NCI-H187 treated with DMSO at 0.1 percent for 48 hours (cell line): ENCODE results near the gene TEX48.

Experiments
- DNase-seq: peaks from one replicate; lab custom pipeline; 2025; lab: John Stamatoyannopoulos, UW

TEX48 gene

DNA sequence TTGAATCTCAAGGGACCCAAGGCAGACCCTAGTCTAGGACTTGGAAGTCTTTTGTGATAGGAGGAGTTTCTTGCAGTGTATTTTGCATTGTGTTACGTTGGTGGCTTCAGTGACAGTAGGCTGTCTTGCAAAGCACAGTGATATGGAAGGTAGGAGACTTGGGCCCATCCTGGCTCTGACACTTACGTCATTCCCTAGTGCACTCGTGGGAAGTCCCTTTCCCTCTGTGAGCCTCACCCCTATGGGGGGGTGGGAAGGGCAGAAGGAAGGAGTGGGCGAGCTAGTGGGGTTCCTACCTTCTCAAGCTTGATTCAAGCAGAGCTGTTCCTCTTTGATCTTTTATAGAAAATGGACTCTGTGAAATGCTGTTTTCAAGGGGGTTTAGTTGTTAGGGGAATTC lies 15.1 kb downstream of the TEX48 start:
- no peak for DNase-seq

DNA sequence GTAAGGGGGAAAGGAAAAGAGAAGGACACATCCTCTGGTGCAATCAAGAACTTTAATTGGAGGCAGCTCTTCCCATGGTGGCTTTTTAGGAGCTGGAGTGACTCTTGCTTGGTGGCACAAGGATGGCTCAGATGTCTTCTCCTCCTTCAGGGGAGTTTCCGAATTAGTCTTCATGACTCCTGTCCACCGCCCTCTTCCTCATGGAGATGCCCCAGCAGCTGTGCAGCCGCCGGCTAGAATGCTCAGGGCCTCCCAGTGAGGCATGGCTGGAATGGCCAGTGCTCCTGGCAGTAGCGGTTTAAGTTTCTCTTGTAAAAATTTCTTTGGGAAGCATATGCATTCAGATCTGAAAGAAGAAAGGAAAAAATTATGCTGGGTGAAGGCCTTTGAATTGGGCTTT lies 15.6 kb downstream of the TEX48 start:
- no peak for DNase-seq

DNA sequence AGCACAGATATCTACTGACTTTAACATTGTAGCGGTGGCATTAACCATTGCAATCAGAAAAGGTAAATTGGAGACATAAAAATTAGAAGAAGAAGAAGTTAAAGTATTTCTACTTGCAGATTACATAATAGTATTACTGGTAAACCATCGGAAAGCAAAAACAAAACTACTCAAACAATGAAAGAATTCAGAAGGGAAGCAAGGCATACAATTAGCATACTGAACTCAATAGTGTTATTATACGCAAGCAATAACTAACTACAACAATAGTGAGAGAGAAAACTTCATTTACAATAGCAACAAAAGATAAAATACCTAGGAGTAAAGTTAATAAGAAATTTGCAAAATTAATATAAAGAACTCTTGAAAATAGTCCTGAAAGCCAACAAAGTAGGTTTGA lies 17.8 kb downstream of the TEX48 start:
- no peak for DNase-seq

DNA sequence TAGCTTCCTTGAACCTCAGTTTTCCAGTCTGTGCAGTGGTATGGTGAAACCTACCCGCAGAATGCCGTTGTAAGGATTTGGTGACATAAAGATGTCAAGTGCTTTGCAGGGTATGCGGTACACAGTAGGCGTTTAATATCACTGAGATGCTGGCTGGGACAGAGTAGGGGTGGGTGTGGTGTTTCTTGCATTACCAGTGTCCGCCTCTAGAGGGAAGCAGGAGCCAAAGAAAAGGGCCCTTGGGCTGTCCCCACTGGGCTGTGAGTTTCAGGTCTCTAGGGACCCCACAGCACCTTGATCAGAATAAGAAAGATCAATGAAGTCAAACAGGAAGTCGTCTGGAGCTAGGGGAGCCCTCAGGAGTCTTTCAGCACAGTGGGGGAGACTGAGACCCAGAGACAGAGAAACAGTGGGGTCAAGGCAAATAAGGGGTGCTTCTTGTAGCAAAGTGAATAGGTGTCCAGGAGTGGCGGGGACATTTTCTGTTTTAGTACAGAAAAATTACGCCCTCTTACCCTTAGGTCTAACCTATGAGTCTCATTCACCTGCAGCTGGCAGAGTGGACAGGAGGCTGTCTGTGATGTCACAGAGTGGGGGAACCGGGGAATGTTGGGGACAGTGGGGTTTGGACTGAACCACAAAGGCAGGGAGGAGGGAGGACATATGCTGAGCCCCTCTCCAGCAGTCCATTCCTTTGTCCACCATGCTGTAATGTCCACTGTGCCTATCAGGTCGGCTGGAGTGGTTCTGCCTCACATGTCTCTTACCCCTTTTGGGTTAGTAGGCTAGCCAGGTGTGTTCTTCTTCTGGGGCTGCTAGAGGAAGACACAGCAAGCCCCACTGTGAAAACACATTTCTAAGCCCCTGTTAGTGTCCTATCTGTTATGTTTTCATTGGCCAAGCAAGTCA lies 19.7 kb downstream of the TEX48 start:
- no peak for DNase-seq

DNA sequence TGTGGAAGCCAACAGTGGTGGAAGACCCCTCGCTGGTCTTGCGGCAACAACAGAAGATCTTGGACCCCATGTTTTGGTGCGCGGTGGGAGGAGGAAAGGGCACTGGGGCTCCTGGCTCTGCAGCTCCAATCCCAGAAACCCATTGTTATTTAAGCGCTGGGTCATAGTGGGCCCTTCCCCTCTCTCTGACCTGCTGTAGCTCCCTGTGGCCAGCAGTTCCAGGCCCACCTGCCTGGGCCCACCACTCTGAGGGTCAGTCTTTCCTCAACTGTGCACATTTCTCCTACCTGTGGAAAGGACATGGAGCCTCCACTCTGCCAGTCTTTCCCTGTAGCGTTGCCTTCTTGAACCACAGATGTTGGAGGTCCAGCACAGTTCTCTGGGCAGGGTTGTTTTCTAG lies 24.3 kb downstream of the TEX48 start, which contains the start of gene TEX53:
Gene TEX53 (minus strand): TSS at position 101 of the 400 bp plus-strand sequence. CDS start 31 bp downstream, at position 70.
- DNase-seq, result no peak

DNA sequence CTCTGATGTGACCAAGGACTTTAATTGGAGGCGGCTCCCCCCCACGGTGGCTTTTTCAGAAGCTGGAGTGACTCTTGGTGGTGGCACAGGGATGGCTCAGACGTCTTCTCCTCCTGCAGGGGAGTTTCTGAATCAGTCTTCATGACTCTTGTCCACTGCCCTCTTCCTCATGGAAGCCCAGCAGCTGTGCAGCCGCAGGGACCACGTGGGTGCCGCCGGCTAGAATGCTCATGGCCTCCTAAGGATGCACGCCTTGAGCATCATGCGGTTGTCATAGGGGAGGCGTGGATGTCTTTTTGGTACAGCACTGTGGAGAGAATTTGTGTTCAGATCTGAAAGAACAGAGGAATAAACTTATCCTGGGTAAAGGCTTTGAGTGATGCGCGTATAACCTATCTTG lies 25.7 kb downstream of the TEX48 start:
- DNase-seq, result no peak

DNA sequence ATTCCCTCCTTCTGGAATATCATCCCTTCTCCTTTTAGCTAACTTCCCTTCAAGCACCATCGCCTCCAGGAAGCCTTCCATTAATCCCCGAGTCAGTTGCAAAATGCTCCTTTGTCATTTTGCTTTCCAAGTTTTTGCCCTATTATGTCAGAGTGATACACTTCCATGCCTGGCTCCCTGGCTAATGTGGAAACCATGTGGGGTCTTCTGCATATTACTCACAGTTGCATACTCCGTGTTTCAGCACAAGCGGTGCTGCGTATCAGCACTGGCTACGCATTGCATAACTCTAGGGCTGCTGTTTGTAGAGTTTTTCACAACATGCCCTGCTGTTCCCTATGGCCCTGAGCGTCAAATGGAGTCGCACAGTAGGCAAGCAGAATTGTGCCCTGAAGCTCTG lies 26.3 kb downstream of the TEX48 start:
- DNase-seq, result no peak

DNA sequence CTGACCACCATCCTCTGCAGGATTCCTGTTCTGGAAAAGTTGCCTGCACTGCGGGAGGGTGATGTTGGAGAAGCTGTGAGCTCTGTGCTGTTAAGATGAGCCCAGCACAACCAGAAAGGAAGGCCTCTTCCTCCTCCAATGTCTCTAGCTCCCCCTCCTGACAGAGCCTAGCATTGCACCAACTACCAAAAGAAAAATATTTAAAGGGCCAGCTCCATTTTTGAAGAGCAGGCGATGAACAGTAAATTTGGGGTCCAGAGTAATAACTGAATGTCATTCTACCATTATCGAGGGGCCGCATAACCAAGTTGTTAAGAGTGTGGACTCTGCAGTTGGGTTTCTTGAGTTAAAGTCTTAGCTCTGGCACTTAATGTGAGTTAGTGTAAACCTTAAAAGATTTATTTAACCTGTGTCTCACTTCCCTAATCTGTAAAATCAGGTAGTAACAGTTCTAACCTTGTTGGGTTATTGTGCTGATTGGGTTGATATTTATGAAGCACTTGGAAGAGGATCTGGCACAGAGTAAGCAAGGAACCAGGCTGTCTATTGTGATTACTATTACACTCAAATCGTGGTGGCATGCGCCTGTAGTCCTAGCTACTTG lies 28.3 kb downstream of the TEX48 start:
- DNase-seq, result no peak

DNA sequence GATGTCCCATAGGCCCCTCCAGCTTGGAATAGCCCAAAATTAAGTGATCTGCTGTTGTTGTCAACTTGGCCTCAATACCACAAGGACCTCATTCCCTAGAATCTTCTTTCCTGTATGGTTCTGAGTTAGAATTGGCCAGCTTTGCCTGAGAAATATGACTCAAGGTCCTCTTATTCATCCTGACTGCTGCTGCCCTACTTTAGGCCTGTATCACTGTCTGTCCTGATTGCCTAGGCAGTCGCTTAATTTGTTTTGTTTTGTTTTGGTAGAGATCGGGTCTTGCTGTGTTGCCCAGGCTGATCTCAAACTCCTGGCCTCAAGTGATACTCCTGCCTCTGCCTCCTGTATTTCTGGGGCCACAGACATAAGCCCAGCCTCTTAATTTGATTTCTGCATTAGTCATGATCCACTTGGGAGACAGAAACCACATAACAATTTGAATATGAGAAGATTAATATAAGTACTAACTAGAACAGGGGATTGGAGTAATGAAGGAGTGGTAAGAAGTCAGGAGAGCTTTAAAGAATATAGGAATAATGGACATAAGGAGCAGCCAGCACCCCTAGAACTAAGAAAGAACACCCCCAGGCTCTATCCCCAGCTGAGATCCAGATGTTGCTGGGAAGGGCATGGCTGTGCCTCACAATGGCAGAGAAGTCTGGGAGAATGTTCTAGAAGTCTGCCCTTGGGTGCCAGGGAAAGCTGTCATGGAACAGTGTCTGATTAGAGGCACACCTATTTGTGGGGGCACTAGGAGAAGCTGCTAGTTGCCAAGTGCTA lies 29.0 kb downstream of the TEX48 start:
- no peak for DNase-seq

DNA sequence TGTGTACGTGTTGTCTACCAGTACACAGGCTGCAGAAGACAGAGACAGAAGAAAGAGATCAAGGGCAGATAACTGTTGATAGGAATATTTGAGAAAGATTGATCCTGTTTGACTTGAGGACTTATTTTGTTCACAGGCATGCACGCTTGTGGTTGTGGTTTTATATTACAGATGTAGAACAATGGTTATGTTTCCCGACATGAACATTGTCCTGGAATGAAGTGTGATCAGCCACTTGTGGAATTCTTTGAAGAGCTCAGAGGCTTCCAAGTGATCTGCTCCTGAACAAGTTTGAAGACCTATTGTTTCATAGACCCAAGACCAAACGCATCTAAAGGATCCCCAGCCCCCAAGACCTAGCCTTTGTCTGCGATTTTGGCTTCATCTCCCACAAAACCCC lies 38.1 kb downstream of the TEX48 start:
- no peak for DNase-seq

DNA sequence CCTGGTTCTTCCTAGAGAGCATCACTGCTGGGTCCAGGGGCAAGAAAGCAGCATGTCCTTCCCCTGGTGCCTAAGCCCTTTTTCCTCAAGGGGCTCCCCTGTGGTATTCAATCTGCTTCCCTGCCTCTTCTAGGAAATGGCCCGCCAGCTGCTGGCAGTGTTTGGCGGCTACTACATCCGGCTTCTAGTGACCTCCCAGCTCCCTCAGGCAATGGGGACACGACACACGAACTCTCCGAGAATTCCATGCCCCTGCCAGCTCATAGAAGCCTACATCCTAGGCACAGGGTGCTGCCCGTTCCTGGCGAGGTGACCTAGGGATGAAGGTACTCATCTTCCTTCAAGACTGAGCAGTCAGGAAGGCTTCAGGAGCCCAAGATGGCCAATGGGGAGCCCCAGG lies 39.0 kb downstream of the TEX48 start:
- DNase-seq, result no peak

DNA sequence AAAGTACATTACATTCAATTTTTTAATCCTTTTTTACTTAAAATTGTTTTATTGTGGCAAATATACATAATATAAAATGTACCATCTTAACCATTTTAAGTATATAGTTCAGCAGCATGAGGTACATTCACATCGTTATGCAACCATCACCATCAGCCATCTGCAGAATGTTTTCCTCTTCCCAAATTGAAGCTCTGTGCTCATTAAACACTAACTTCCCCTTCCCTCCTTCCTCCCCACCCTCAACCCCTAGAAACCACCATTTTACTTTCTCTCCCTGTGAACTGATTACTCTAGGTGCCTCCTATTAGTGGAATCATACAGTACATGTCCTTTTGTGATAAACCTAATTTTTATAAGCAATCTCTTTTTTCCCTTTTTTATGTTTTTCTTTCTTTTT lies 40.0 kb downstream of the TEX48 start:
- DNase-seq, result no peak

DNA sequence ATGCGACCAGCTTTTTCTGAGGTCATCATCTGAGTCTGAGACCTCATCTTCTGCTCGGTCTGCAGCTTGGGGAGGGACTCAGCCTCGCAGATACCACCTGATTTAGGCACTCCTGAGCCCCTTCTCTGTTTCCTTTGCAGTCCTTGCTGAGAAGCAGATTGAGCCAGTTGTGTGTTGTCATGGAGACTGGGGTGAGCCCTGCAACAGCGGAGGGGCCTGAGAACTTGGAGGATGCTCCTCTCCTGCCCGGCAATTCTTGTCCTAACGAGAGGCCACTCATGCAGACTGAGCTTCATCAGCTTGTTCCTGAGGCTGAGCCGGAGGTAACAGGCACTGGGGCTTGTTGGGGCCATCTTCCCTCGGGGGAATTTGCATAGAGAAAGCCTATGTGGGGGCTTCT lies 43.6 kb downstream of the TEX48 start:
- DNase-seq, result no peak

DNA sequence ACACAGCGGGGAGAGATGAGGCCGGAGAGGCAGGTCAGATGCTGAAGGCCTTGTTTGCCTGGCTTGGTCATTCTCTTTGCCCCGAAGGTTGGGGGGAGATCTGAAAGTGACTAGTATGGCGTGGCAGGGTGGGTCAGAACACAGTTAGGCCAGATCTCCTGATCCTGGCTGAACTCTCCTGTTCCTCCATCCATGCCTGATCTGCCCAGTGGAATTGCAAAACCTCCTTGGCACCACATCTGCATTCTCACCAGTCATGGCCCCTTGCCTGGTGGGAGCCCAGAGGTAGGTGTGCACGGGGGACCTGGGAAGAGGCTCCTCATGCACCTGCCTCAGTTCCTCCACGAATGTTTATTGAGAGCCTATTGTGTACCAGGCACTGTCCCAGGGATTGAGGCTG lies 47.6 kb downstream of the TEX48 start:
- no peak for DNase-seq

DNA sequence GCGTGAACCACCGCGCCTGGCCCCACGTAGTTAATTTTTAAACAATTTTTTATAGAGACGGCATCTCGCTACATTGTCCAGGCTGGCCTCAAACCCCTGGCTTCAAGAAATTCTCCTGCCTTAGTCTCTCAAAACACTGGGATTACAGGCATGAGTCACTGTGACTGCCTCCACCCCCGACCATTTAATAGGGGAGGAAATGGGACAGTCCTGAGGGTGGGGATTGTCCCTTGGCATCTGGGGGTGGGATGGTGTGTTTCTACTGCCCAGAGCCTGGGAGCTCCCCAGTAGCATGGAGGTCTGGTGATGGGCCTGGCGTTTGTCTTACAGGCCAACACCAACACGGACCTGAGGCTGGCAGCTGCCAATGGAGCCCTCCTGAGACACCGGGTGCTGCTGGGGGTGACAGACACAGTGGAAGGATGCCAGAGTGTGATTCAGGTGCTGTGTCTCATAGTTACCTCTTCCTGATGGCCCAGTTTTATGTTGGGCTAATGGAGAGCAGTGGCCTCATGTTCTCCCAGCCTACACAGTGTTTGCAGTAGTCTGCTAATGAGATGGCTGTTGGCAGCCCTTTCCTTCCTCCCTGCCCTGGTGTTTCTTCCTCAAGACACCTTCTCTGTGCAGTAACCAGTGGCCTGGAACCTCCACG lies 48.4 kb downstream of the TEX48 start:
- DNase-seq, result no peak

DNA sequence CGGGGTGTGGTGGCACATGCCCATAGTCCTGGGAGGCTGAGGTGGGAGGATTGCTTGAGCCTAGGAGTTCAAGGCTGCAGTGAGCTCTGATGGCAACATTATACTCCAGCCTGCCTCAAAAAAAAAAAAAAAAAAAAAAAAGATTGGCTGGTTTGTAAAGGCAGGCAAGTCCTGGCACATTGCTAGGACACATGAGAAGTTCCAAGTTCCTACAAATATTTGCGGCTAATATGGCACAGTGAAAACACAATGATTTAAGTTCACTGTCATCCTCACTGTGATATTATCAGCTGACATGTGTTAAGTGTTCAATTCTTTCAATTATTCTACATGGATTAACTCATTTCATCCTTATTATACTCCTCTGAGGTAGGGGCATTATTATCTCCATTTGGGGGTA lies 50.8 kb downstream of the TEX48 start:
- DNase-seq, result no peak

DNA sequence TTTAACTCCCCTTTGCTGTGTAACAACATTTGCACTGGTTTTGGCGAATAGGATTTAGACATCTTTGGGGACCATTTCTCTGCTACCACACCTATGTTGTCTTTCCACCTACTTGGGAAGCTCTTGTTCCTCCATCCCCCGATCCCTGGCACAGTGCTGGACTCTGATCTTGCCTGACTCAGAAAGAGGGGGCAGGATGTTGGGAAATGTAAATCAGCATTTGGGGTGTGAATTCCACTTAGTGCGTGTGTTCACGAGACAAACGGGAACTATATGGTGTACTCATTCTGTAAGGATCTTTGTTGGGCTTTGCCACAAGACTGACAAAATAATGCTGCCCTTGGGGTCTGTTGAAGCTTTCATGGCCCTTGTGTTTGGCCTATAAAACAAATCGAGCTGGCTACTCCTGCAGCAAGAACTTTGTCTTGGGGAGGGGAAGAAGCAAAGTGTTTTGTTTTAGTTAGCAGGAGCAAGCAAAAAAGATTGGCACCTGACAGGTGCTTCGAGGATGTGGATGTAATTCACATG lies 52.4 kb downstream of the TEX48 start:
- no peak for DNase-seq

DNA sequence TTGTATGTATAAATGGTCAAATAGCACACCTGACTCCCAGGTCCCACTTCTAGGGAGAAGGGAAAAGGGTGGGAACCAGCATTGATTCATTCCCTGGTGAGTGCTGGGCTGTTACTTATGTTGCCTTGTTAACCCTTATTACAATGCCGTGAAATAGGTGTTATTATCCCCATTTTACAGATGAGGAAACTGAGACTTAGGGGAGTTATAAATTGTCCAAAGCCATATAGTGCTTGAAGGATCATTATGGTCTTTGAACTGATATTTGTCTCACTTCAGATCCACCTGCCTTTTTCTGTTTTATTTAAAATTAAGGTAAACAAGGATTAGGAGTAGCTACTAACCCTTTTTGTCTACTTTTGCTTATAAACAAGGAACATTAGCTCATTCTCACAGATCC lies 54.4 kb downstream of the TEX48 start:
- DNase-seq, result no peak

DNA sequence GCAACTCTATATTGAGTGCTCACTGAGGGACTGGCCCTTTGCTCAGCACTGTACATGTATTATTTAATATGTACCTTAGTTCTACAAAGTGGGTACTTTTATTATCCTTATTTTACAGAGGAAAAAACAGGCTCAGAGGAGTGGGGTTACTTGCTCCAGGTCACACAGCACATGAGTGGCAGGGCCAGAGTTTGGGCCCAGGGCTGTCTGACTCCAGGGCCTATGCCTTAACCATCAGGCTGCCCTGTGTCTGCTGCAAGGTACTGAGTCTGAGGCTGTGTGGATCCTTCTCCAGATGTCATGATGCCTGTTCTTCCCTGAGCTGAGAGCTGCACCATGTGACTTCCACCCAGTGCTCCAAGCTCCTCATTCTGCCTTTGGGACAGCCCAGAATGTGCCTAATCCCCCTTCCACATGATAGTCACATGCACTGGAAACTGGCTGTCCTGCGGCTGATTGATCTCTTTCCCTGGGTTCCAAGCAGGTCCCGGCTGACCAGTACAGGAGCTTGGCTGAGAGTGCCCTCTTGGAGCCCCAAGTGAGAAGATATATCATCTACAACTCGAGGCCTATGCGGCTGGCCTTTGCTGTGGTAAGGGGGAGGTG lies 55.5 kb downstream of the TEX48 start:
- no peak for DNase-seq

DNA sequence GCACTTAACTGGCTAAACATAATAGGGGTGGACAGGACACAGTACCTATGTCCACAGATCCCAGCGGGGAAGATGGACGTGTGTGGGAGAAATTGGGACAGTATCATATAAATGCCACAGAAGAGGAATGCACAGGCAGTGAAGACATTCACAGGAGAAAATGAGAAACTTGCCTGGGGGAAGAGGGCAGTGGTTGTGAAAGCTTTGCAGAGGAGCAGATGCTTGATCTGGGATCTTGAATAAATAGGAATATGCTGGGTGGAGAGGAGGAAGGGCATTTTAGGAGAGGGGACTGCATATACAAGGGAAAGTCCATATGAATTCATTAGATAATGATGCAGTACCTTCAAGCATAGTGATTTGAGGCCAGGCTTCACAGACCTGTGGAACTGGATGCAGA lies 57.3 kb downstream of the TEX48 start:
- no peak for DNase-seq

DNA sequence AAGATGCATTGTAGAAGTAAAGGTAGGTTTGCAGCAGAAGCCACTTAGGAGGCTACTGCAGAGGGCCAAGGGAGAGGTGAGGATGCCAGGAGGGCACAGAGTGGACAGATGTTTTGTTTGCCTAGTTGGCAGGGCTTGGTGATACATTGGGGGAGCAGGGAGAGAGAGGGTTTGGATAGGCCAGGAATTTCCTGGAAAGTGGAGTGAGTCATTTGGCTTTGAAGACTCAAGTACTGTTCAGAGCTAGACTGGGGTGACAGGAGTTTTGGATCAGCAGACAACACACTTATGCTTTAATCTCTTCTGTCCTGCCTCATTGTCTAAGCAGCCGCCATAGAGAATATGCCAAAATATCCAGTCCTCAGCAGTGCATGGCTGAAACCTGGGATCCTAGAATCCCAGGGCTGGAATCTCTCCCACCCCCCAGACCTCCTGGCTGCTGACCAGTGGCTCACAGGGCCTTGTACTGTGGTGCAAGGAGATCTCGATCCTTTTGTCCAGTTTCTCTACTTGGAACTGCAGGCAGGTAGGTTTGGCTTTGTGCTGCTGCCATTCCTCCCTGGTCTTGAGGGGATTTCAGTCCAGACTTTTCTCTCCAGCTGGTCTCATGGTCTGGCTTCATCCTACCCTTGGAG lies 59.9 kb downstream of the TEX48 start:
- no peak for DNase-seq
